IMR-90 (cell line): ENCODE data around the gene DERA. TPM values are rescaled to one million over a fixed set of nuclear protein-coding genes. Genes with fewer than 3 reads are reported as not detected.

Experiments
- ATAC-seq: fragments of 200-7000 bp; cut with Tn5 transposase; 2 replicates; pipeline ENCODE4 v1.9.1; 2020; ENCODE audit warnings: low read depth, mild to moderate bottlenecking, moderate library complexity
- BruUV-seq: library from RNA; stranded (reverse); fragments of 400-500 nt; replicated peaks from 2 replicates; lab custom pipeline; 2021; lab: Mats Ljungman, UMichigan
- CTCF ChIA-PET: fragments of 300-600 bp; formaldehyde crosslinking; extraction: SDS; loops from one replicate; lab custom pipeline; 2021; ENCODE audit warnings: antibody characterized with exemption; lab: Yijun Ruan, JAX
- POLR2A ChIA-PET: fragments of 300-600 bp; sonication (Branson Sonifier 250); formaldehyde crosslinking; loops from one replicate; lab custom pipeline; 2022; ENCODE audit warnings: antibody characterized with exemption; ENCODE audit not compliant: unreplicated experiment; lab: Charles Lee
- DNase-seq: peaks from one replicate; pipeline ENCODE4 v3.0.0; 2013
- H2AFZ ChIP-seq: replicated peaks from 2 replicates; pipeline ENCODE3; 2013; ENCODE audit warnings: low read length, mild to moderate bottlenecking; ENCODE audit not compliant: poor library complexity
- H2AK5ac ChIP-seq: 2 replicates; pipeline ENCODE4 v1.6.1; 2013; ENCODE audit warnings: low read depth, low read length, inconsistent platforms
- H2AK9ac ChIP-seq: replicated peaks from 2 replicates; pipeline ENCODE3; 2013; ENCODE audit warnings: mild to moderate bottlenecking, low read depth, low read length, moderate library complexity; ENCODE audit not compliant: poor library complexity
- H2BK120ac ChIP-seq: 2 replicates; pipeline ENCODE4 v1.6.1; 2013; ENCODE audit warnings: low read depth, low read length, inconsistent platforms
- H2BK15ac ChIP-seq: 3 replicates; pipeline ENCODE4 v1.6.1; 2013; ENCODE audit warnings: low read depth, low read length, inconsistent platforms
- H2BK20ac ChIP-seq: 2 replicates; pipeline ENCODE4 v1.6.1; 2013; ENCODE audit warnings: low read depth, mild to moderate bottlenecking, inconsistent platforms, low read length, moderate library complexity
- H2BK5ac ChIP-seq: 2 replicates; pipeline ENCODE4 v1.6.1; 2013; ENCODE audit warnings: mild to moderate bottlenecking, low read depth, low read length, inconsistent platforms; ENCODE audit not compliant: poor library complexity, severe bottlenecking
- H3K14ac ChIP-seq: replicated peaks from 2 replicates; pipeline ENCODE4 v1.6.1; 2013; ENCODE audit warnings: low read depth, low read length, inconsistent platforms
- H3K18ac ChIP-seq: 2 replicates; pipeline ENCODE4 v1.6.1; 2013; ENCODE audit warnings: low read depth, low read length, control low read depth
- H3K23ac ChIP-seq: 2 replicates; pipeline ENCODE4 v1.6.1; 2013; ENCODE audit warnings: low read depth, low read length, inconsistent platforms
- H3K27ac ChIP-seq: 2 replicates; pipeline ENCODE4 v1.5.1; 2013; ENCODE audit warnings: mild to moderate bottlenecking, control low read depth, low read length; ENCODE audit not compliant: insufficient read depth
- H3K27me3 ChIP-seq: 2 replicates; pipeline ENCODE4 v1.6.1; 2013; ENCODE audit warnings: low read length; ENCODE audit not compliant: control insufficient read depth, insufficient read depth
- H3K36me3 ChIP-seq: 2 replicates; pipeline ENCODE4 v1.6.1; 2013; ENCODE audit warnings: low read length, mixed read lengths; ENCODE audit not compliant: control insufficient read depth, insufficient read depth
- H3K4ac ChIP-seq: 2 replicates; pipeline ENCODE4 v1.6.1; 2013; ENCODE audit warnings: low read depth, low read length, inconsistent platforms
- H3K4me1 ChIP-seq: 2 replicates; pipeline ENCODE4 v1.6.1; 2013; ENCODE audit warnings: low read length, mixed read lengths; ENCODE audit not compliant: control insufficient read depth, insufficient read depth
- H3K4me2 ChIP-seq: 2 replicates; pipeline ENCODE4 v1.6.1; 2013; ENCODE audit warnings: low read depth, mild to moderate bottlenecking, control low read depth, low read length, moderate library complexity
- H3K4me3 ChIP-seq: 2 replicates; pipeline ENCODE4 v1.5.1; 2013; ENCODE audit warnings: low read depth, mild to moderate bottlenecking, control low read depth, low read length, moderate library complexity; ENCODE audit not compliant: insufficient read depth
- H3K56ac ChIP-seq: 2 replicates; pipeline ENCODE4 v1.6.1; 2013; ENCODE audit warnings: low read length, inconsistent platforms; ENCODE audit not compliant: insufficient read depth; ENCODE audit errors: extremely low read depth
- H3K79me1 ChIP-seq, 2 experiments: 2 replicates each; pipeline ENCODE4 v1.6.1; 2013; ENCODE audit warnings: low read length in 2 of 2, inconsistent platforms in 1 of 2, low read depth in 1 of 2
- H3K9ac ChIP-seq: 2 replicates; pipeline ENCODE4 v1.6.1; 2013; ENCODE audit warnings: low read depth, low read length, control low read depth
- H3K9me1 ChIP-seq: 2 replicates; pipeline ENCODE4 v1.6.1; 2013; ENCODE audit warnings: low read length, inconsistent platforms; ENCODE audit not compliant: insufficient read depth
- H3K9me3 ChIP-seq: 2 replicates; pipeline ENCODE4 v1.6.1; 2013; ENCODE audit warnings: low read length; ENCODE audit not compliant: control insufficient read depth, insufficient read depth
- H4K20me1 ChIP-seq: 2 replicates; pipeline ENCODE4 v1.6.1; 2013; ENCODE audit warnings: low read length, inconsistent platforms; ENCODE audit not compliant: insufficient read depth
- H4K5ac ChIP-seq: 2 replicates; pipeline ENCODE4 v1.6.1; 2013; ENCODE audit warnings: mild to moderate bottlenecking, low read depth, low read length, control low read depth
- H4K8ac ChIP-seq, 2 experiments: 2 replicates each; pipeline ENCODE4 v1.6.1; 2013; ENCODE audit warnings: low read depth in 2 of 2, low read length in 2 of 2, control low read depth in 1 of 2, inconsistent platforms in 1 of 2
- H4K91ac ChIP-seq: 2 replicates; pipeline ENCODE4 v1.6.1; 2013; ENCODE audit warnings: low read depth, low read length, inconsistent platforms; ENCODE audit not compliant: insufficient read depth
- CEBPB ChIP-seq: IDR thresholded peaks from 2 replicates; pipeline ENCODE4 v1.6.1; 2012; ENCODE audit warnings: low read depth, low read length, improper control_type of control experiment
- CHD1 ChIP-seq: IDR thresholded peaks from 2 replicates; pipeline ENCODE4 v1.6.1; 2012; ENCODE audit warnings: low read depth, low read length, improper control_type of control experiment
- FOS ChIP-seq: fragments of 150-350 bp; IDR thresholded peaks from 2 replicates; pipeline ENCODE4 v1.6.1; 2016; ENCODE audit warnings: low read depth, low read length
- MAFK ChIP-seq: IDR thresholded peaks from 2 replicates; pipeline ENCODE4 v1.6.1; 2012; ENCODE audit warnings: low read depth, low read length, improper control_type of control experiment
- MAZ ChIP-seq: IDR thresholded peaks from 2 replicates; pipeline ENCODE4 v1.6.1; 2012; ENCODE audit warnings: low read depth, mild to moderate bottlenecking, low read length, improper control_type of control experiment, moderate library complexity, borderline replicate concordance
- MXI1 ChIP-seq: IDR thresholded peaks from 2 replicates; pipeline ENCODE4 v1.6.1; 2012; ENCODE audit warnings: low read depth, mild to moderate bottlenecking, low read length, moderate library complexity, borderline replicate concordance
- NFE2L2 ChIP-seq: fragments of 150-350 bp; IDR thresholded peaks from 2 replicates; pipeline ENCODE4 v1.6.1; 2016; ENCODE audit warnings: low read depth, mild to moderate bottlenecking, low read length
- POLR2A ChIP-seq: IDR thresholded peaks from 2 replicates; pipeline ENCODE4 v1.6.1; 2012; ENCODE audit warnings: mild to moderate bottlenecking, low read depth, low read length
- RAD21 ChIP-seq: IDR thresholded peaks from 2 replicates; pipeline ENCODE4 v1.6.1; 2012; ENCODE audit warnings: low read length, improper control_type of control experiment
- RCOR1 ChIP-seq: IDR thresholded peaks from 2 replicates; pipeline ENCODE4 v1.6.1; 2012; ENCODE audit warnings: mild to moderate bottlenecking, low read length, improper control_type of control experiment; ENCODE audit not compliant: insufficient replicate concordance
- RFX5 ChIP-seq: IDR thresholded peaks from 2 replicates; pipeline ENCODE4 v1.8.0; 2012; ENCODE audit warnings: low read depth, mild to moderate bottlenecking, low read length, moderate library complexity
- SMC3 ChIP-seq: fragments of 150-350 bp; IDR thresholded peaks from 2 replicates; pipeline ENCODE4 v1.6.1; 2016; ENCODE audit warnings: low read depth, mild to moderate bottlenecking, antibody characterized with exemption, low read length, moderate library complexity
- USF2 ChIP-seq: fragments of 150-350 bp; IDR thresholded peaks from 2 replicates; pipeline ENCODE4 v1.6.1; 2017; ENCODE audit warnings: mild to moderate bottlenecking, antibody characterized with exemption, low read length, low read depth
- WGBS, 2 experiments: methylation state at CpG; one replicate each; pipeline versions ENCODE4 v1.1.5 to v1.1.7; 2013; ENCODE audit warnings: missing lambda C conversion rate in 2 of 2; ENCODE audit not compliant: insufficient read length in 1 of 2; ENCODE audit errors: extremely low coverage in 2 of 2; 5-methylcytosine and 5-hydroxymethylcytosine counted together
- dilution Hi-C: fragments of 300-500 bp; cut with HindIII; formaldehyde crosslinking; loops from one replicate; pipeline ENCODE4 v1.14.3; 2018; ENCODE audit warnings: low sequenced_read_pairs; ENCODE audit not compliant: unreplicated experiment
- in situ Hi-C: fragments of 300-500 bp; cut with MboI; formaldehyde crosslinking; loops from 3 replicates; pipeline ENCODE4 v1.14.3; 2019; ENCODE audit warnings: low sequenced_read_pairs, inconsistent platforms, mixed read lengths
- intact Hi-C: fragments of 100-400 bp; cut with micrococcal nuclease; formaldehyde crosslinking; loops from 2 replicates; pipeline ENCODE4 v1.10.0; 2022
- polyA plus RNA-seq, 3 experiments: library from polyadenylated mRNA; depleted of rRNA; stranded (reverse); fragments of >200 nt; gene quantifications; 2 replicates each; pipeline ENCODE4 v1.2.3, GENCODE V29; 2012; ENCODE audit warnings: low replicate concordance in 1 of 3
- total RNA-seq: library from RNA; depleted of rRNA; stranded (reverse); fragments of >200 nt; gene quantifications from 2 replicates; pipeline ENCODE4 v1.2.3, GENCODE V29; 2012
- TF ChIP-seq, protein P1 (sequence below): conservative IDR thresholded peaks from 2 replicates; pipeline ENCODE4 v1.5.1; 2012; ENCODE audit warnings: mild to moderate bottlenecking, low read depth, low read length, improper control_type of control experiment
- TF ChIP-seq, protein P2 (sequence below): fragments of 150-350 bp; IDR thresholded peaks from 2 replicates; pipeline ENCODE4 v1.6.1; 2016; ENCODE audit warnings: low read depth, mild to moderate bottlenecking, low read length, moderate library complexity, borderline replicate concordance

The DERA gene
- total and polyA plus RNA-seq, 2 of the 4 experiments (the other 2 are of a cell fraction): 28.1 to 58.6 TPM

GRCh38 chr12:16018306-16018705 lies 107.2 kb downstream of the DERA start:
- Histone ChIP-seq H3K9me3 (peaks cover 1% of the 10 kb centered on the region; the same call in 1 of the 2 replicates), H2BK20ac (no peak overlapping the region), H4K8ac (no peak overlapping the region), H2AK5ac (no peak overlapping the region), H3K14ac (no peak overlapping the region), H2AFZ (no peak overlapping the region), H3K9ac (no peak overlapping the region), H2AK9ac (no peak overlapping the region), H4K5ac (no peak overlapping the region), H4K91ac (no peak overlapping the region), H3K27ac (no peak overlapping the region), H3K18ac (no peak overlapping the region), H2BK120ac (no peak overlapping the region), H3K36me3 (peaks cover 1% of the 10 kb centered on the region; the same call in 1 of the 2 replicates), H3K23ac (no peak overlapping the region), H3K4ac (no peak overlapping the region), H4K20me1 (no peaks in the 10 kb centered on the region), H3K4me1 (no peaks in the 10 kb centered on the region), H3K27me3 (no peaks in the 10 kb centered on the region), H3K4me2 (no peak overlapping the region), H2BK15ac (no peak overlapping the region), H2BK5ac (no peak overlapping the region), H3K4me3 (no peak overlapping the region), H3K79me1 (no peaks in the 10 kb centered on the region; a peak in 3 of 4 replicates), H3K9me1 (no peaks in the 10 kb centered on the region), H3K56ac (no peak overlapping the region)
- dilution Hi-C loops: no loop called here
- POLR2A ChIA-PET: no interaction called here
- in situ Hi-C loops: loop anchor here (10.0 kb wide), 1 partner anchor 56 kb away; no protein-coding TSS in a partner anchor
- ATAC-seq (no peak), DNase-seq (no peak)
- WGBS, 2 experiments: no CpG with 5 or more reads among the region's 2 CpGs
- TF ChIP-seq, protein P1, sequence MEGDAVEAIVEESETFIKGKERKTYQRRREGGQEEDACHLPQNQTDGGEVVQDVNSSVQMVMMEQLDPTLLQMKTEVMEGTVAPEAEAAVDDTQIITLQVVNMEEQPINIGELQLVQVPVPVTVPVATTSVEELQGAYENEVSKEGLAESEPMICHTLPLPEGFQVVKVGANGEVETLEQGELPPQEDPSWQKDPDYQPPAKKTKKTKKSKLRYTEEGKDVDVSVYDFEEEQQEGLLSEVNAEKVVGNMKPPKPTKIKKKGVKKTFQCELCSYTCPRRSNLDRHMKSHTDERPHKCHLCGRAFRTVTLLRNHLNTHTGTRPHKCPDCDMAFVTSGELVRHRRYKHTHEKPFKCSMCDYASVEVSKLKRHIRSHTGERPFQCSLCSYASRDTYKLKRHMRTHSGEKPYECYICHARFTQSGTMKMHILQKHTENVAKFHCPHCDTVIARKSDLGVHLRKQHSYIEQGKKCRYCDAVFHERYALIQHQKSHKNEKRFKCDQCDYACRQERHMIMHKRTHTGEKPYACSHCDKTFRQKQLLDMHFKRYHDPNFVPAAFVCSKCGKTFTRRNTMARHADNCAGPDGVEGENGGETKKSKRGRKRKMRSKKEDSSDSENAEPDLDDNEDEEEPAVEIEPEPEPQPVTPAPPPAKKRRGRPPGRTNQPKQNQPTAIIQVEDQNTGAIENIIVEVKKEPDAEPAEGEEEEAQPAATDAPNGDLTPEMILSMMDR: no peak
- no peak for TF ChIP-seq CHD1
- no peak for TF ChIP-seq MAZ
- no peak for TF ChIP-seq MXI1
- TF ChIP-seq RAD21: no peak
- TF ChIP-seq CEBPB: no peak
- no peak for TF ChIP-seq MAFK
- TF ChIP-seq USF2: no peak
- no peak for TF ChIP-seq POLR2A
- no peak for TF ChIP-seq FOS
- TF ChIP-seq RFX5: no peak
- no peak for TF ChIP-seq SMC3
- TF ChIP-seq, protein P2, sequence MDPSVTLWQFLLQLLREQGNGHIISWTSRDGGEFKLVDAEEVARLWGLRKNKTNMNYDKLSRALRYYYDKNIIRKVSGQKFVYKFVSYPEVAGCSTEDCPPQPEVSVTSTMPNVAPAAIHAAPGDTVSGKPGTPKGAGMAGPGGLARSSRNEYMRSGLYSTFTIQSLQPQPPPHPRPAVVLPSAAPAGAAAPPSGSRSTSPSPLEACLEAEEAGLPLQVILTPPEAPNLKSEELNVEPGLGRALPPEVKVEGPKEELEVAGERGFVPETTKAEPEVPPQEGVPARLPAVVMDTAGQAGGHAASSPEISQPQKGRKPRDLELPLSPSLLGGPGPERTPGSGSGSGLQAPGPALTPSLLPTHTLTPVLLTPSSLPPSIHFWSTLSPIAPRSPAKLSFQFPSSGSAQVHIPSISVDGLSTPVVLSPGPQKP: no peak
- no peak for TF ChIP-seq NFE2L2
- no peak for TF ChIP-seq RCOR1
- CTCF ChIA-PET: interaction anchor here (0.9 to 1.8 kb wide), 3 partner anchors 10 to 36 kb away, joined by 5 read pairs; no protein-coding TSS in a partner anchor
- no TSS peak for BruUV-seq
- intact Hi-C loops: no loop called here
